Measurements from ENCODE around the gene SLC50A1. TPM values are rescaled to one million over a fixed set of nuclear protein-coding genes. Genes with fewer than 3 reads are reported as not detected.

SLC50A1 gene
- total RNA-seq, 1 experiment from 2014 or later: 38.4 TPM

- H3K36me3 Mint-ChIP-seq (ENCODE audit: insufficient read depth, unreplicated experiment): no peaks in the 10 kb centered on the region
- peak in 1 of 2 experiments; percentile 15 for DNase-seq
- TF ChIP-seq, protein P1, sequence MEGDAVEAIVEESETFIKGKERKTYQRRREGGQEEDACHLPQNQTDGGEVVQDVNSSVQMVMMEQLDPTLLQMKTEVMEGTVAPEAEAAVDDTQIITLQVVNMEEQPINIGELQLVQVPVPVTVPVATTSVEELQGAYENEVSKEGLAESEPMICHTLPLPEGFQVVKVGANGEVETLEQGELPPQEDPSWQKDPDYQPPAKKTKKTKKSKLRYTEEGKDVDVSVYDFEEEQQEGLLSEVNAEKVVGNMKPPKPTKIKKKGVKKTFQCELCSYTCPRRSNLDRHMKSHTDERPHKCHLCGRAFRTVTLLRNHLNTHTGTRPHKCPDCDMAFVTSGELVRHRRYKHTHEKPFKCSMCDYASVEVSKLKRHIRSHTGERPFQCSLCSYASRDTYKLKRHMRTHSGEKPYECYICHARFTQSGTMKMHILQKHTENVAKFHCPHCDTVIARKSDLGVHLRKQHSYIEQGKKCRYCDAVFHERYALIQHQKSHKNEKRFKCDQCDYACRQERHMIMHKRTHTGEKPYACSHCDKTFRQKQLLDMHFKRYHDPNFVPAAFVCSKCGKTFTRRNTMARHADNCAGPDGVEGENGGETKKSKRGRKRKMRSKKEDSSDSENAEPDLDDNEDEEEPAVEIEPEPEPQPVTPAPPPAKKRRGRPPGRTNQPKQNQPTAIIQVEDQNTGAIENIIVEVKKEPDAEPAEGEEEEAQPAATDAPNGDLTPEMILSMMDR (IDR thresholded peaks at IDR 0.05; ENCODE audit: insufficient read depth in 1 of 2, low read depth in 1 of 2, low read length in 1 of 2, severe bottlenecking in 1 of 2, unreplicated experiment in 1 of 2): no peak
- Histone ChIP-seq H3K9me3 (no peaks in the 10 kb centered on the region), H3K4me3 (ENCODE audit: low read depth, low read length) (no peak overlapping the region), H3K27me3 (replicated peaks; ENCODE audit: control insufficient read depth, insufficient read depth, low read length) (no peaks in the 10 kb centered on the region), H3K4me1 (0 out of 2 replicates have a peak, but pooled peaks cover 9% of the 10 kb centered on the region), H3K36me3 (ENCODE audit: control insufficient read depth, insufficient read depth, low read length) (no peaks in the 10 kb centered on the region)
- CTCF ChIA-PET: interaction anchor here (0.6 to 2.7 kb wide), 2 partner anchors 14 to 15 kb away, joined by 3 to 24 read pairs; no protein-coding TSS in a partner anchor
- no peak overlapping the region for H3K4me3 Mint-ChIP-seq (ENCODE audit: unreplicated experiment)
- BruUV-seq (replicated peaks): no TSS peak
- no peaks in the 10 kb centered on the region for H3K27me3 Mint-ChIP-seq (ENCODE audit: insufficient read depth, unreplicated experiment)
- intact Hi-C loops (cut with micrococcal nuclease; ENCODE audit: unreplicated experiment): no loop called here
- POLR2A ChIA-PET: no interaction called here
- H3K9me3 Mint-ChIP-seq (ENCODE audit: unreplicated experiment): no peaks in the 10 kb centered on the region
- peaks cover 8% of the 10 kb centered on the region for H3K4me1 Mint-ChIP-seq (ENCODE audit: low read depth, unreplicated experiment)
- H3K27ac Mint-ChIP-seq (ENCODE audit: unreplicated experiment): no peak overlapping the region
Measured at GRCh38 chr1:155179112-155180031, 43.7 kb downstream of the SLC50A1 start.

- no peak overlapping the region for H3K4me3 Mint-ChIP-seq (ENCODE audit: unreplicated experiment)
- H3K27ac Mint-ChIP-seq (ENCODE audit: unreplicated experiment): no peak overlapping the region
- TF ChIP-seq, protein P1 (IDR thresholded peaks at IDR 0.05; ENCODE audit: insufficient read depth in 1 of 2, low read depth in 1 of 2, low read length in 1 of 2, severe bottlenecking in 1 of 2, unreplicated experiment in 1 of 2): no peak
- H3K36me3 ChIP-seq (ENCODE audit: control insufficient read depth, insufficient read depth, low read length): no peaks in the 10 kb centered on the region
- H3K36me3 Mint-ChIP-seq (ENCODE audit: insufficient read depth, unreplicated experiment): no peaks in the 10 kb centered on the region
- H3K4me3 ChIP-seq (ENCODE audit: low read depth, low read length): no peak overlapping the region
- intact Hi-C loops (cut with micrococcal nuclease; ENCODE audit: unreplicated experiment): no loop called here
- no peaks in the 10 kb centered on the region for H3K9me3 ChIP-seq
- no peaks in the 10 kb centered on the region for H3K9me3 Mint-ChIP-seq (ENCODE audit: unreplicated experiment)
- DNase-seq: no peak
- H3K27me3 ChIP-seq (replicated peaks; ENCODE audit: control insufficient read depth, insufficient read depth, low read length): no peaks in the 10 kb centered on the region
- no TSS peak for BruUV-seq (replicated peaks)
- H3K4me1 Mint-ChIP-seq (ENCODE audit: low read depth, unreplicated experiment): peaks cover 18% of the 10 kb centered on the region
- no peaks in the 10 kb centered on the region for H3K27me3 Mint-ChIP-seq (ENCODE audit: insufficient read depth, unreplicated experiment)
- ChIA-PET POLR2A (no interaction called here), CTCF (interaction anchor here (0.6 kb wide), 1 partner anchor 238 kb away, joined by 12 read pairs; no protein-coding TSS in a partner anchor)
- peaks cover 21% of the 10 kb centered on the region for H3K4me1 ChIP-seq
Measured at GRCh38 chr1:155181371-155182051, 45.9 kb downstream of the SLC50A1 start.

- POLR2A ChIA-PET: no interaction called here
- peaks cover 23% of the 10 kb centered on the region for H3K4me1 Mint-ChIP-seq (ENCODE audit: low read depth, unreplicated experiment)
- H3K9me3 ChIP-seq: no peaks in the 10 kb centered on the region
- no peak overlapping the region for H3K27ac Mint-ChIP-seq (ENCODE audit: unreplicated experiment)
- no peaks in the 10 kb centered on the region for H3K36me3 Mint-ChIP-seq (ENCODE audit: insufficient read depth, unreplicated experiment)
- BruUV-seq (replicated peaks): no TSS peak
- intact Hi-C loops (cut with micrococcal nuclease; ENCODE audit: unreplicated experiment): no loop called here
- H3K27me3 Mint-ChIP-seq (ENCODE audit: insufficient read depth, unreplicated experiment): no peaks in the 10 kb centered on the region
- H3K4me3 Mint-ChIP-seq (ENCODE audit: unreplicated experiment): no peak overlapping the region
- H3K36me3 ChIP-seq (ENCODE audit: control insufficient read depth, insufficient read depth, low read length): no peaks in the 10 kb centered on the region
- H3K9me3 Mint-ChIP-seq (ENCODE audit: unreplicated experiment): no peaks in the 10 kb centered on the region
- no peaks in the 10 kb centered on the region for H3K27me3 ChIP-seq (replicated peaks; ENCODE audit: control insufficient read depth, insufficient read depth, low read length)
- peak in 1 of 2 experiments; percentile 22 for DNase-seq
- H3K4me3 ChIP-seq (ENCODE audit: low read depth, low read length): no peak overlapping the region
- TF ChIP-seq, protein P1 (IDR thresholded peaks at IDR 0.05; ENCODE audit: insufficient read depth in 1 of 2, low read depth in 1 of 2, low read length in 1 of 2, severe bottlenecking in 1 of 2, unreplicated experiment in 1 of 2): no peak
- peaks cover 21% of the 10 kb centered on the region for H3K4me1 ChIP-seq
- CTCF ChIA-PET: interaction anchor here (0.6 kb wide), 1 partner anchor 239 kb away, joined by 12 read pairs; no protein-coding TSS in a partner anchor
Measured at GRCh38 chr1:155182052-155182550, 46.4 kb downstream of the SLC50A1 start.

Measured in Caco-2 (cell line).